HG02884 (cell line): ENCODE data around the gene NCAPH2.

ENCODE experiments used
- ATAC-seq: cut with Tn5 transposase; IDR thresholded peaks from one replicate; pipeline ENCODE4 v1.9.1; 2021; ENCODE audit warnings: mild to moderate bottlenecking, moderate library complexity; ENCODE audit not compliant: unreplicated experiment

NCAPH2 gene

GRCh38 chr22:50546326-50547262 is 38.6 kb downstream of the NCAPH2 start:
- ATAC-seq = no peak

- no peak for ATAC-seq
Measured at GRCh38 chr22:50547263-50547985, 39.4 kb downstream of the NCAPH2 start.

- ATAC-seq = no peak
Measured at GRCh38 chr22:50548040-50548920, 40.3 kb downstream of the NCAPH2 start.

- ATAC-seq = no peak
Measured at GRCh38 chr22:50548921-50549790, 41.1 kb downstream of the NCAPH2 start.

GRCh38 chr22:50550395-50550794 is 42.4 kb downstream of the NCAPH2 start:
- no peak for ATAC-seq

- no peak for ATAC-seq
Measured at GRCh38 chr22:50551160-50551752, 43.2 kb downstream of the NCAPH2 start.

- no peak for ATAC-seq
Measured at GRCh38 chr22:50553310-50553709, 45.3 kb downstream of the NCAPH2 start.

- no peak for ATAC-seq
Measured at GRCh38 chr22:50556703-50557102, 48.7 kb downstream of the NCAPH2 start.

- ATAC-seq = no peak
Measured at GRCh38 chr22:50560034-50560433, 52.0 kb downstream of the NCAPH2 start.

- ATAC-seq = no peak
Measured at GRCh38 chr22:50561401-50562358, 53.7 kb downstream of the NCAPH2 start.

GRCh38 chr22:50562523-50563412 is 54.7 kb downstream of the NCAPH2 start, which contains the start of gene SYCE3:
TSS of gene SYCE3 (minus strand) at chr22:50562919. CDS start at chr22:50556405, 6,514 bp downstream.
- peak; percentile 80 for ATAC-seq

- ATAC-seq = no peak
Measured at GRCh38 chr22:50563413-50564160, 55.6 kb downstream of the NCAPH2 start.

- ATAC-seq = no peak
Measured at GRCh38 chr22:50564289-50564688, 56.3 kb downstream of the NCAPH2 start.

GRCh38 chr22:50567721-50568252 is 59.8 kb downstream of the NCAPH2 start:
- no peak for ATAC-seq

GRCh38 chr22:50568626-50569025 is 60.6 kb downstream of the NCAPH2 start:
- ATAC-seq = no peak

GRCh38 chr22:50569041-50569459 is 61.0 kb downstream of the NCAPH2 start:
- no peak for ATAC-seq
